ENCODE measurements around the gene CBX7.

CBX7 gene

DNA sequence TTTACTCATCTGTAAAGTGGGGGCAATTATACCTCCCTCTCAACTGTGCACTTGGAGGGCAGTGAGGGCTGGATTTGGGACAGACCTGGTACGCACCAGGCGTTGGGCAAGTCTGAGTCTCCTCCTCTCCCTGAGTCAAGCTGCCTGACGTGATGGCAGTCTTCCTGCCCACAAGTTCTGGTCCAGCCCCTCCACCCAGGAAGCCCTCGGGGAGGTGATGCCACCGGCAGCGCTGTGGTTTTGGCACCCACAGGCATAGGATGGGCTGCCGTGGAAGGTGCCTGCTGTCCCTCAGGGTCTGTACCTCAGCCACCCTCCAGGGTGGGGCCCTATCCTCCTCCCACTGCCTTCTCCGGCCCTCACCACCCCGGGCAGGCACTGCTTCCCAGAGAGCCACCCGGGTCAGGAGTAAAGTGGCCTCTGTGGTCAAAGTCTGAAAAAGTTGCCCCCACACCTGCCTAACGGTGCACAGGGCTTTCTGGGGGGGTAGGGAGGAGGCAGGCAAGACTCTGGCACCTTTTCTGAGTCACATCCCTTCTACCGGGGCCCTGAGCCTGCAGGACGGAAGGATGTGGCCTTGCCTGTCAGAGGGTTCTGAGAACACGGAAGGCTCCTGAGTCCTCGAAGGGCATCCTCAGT lies 61.9 kb downstream of the CBX7 start:
- no peak for DNase-seq

DNA sequence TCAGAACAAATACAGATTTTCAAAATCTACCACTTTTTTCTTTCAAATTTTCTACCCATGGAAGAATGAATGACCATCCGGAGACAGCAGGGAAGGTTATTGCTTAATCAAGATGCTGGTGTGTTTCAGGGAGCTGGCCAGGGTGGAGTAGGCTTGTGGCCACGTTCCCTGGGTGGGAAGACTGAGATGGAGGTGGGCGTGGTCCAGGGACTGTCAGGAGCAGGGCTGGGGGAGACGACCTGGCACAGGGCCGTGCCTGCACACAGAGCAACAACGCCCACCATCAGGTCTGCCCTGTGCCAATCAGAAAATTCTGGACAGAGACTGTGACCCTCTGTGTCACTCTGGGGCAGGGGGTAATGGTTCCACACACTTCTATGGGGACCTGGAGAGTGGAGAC lies 62.6 kb downstream of the CBX7 start:
- DNase-seq, result no peak

DNA sequence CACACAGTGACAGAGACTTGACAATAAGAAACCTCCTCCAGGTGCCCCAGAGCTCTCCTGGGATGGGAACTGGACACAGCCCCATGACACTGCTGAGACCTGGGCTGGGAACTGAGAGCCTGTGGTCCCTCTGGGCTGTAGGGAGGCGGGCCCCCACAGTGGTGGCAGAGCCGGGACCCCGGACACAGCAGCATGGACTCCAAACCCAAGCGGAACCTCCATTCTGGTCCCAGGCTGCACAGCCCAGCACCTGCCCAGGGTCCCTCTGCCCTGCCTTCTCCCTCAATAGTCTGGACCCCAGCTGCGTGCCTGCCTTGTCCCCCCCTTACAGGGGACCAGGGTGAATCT lies 63.8 kb downstream of the CBX7 start:
- DNase-seq, result no peak

DNA sequence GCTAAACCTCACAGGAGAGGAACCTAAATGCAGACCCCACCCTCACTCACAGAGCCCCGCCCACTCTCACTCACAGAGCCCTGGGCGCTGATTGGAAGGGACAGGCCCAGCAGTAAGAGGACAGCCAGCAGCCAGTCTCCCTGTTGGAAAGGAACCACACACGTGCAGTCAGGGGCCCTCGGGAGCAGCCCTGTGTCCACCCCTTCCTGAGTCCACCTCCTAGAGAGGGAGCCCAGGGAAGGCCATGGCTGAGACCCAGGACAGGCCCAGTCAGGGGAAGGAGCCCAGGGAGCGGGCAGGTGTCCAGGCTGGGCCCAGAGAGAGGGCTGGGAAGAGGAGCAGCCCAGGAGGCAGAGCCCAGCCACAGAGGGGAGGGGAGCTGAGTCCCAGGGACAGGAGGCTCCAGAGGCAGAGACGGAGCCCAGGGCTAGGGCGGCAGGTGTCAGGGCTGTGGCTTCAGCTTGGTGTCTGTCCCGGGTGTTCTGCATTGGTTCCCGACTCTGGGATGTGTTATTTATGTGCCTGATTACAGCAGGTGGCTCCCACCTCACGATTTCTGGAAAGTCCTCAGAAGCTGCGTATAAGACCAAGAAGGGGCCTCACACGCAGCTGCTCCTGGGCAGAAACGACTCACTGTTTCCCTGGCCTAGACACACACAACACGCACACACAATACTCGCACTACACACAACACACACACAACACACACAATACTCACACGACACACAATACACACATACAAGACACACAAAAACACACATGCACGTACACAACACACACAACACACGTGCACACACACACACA lies 64.4 kb downstream of the CBX7 start:
- DNase-seq, result no peak

DNA sequence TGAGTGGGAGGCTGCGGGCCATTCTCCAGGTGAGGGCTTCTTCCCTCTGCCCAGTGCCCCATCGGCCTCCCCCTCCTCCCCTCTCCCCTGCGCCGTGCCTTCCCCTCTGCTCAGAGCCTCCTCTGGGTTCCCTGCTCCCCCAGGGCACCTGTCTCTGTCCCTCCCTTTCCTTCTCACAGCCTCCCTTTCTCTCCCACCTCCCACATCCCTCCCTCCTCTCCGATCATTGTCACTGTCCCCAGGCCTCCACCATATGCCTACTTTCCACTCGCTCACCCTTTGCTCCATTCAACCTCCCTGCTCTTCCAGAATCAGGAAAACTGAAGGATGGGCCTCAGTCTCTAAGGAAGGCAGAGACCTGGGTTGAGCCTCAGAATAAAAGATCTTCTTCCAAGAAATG lies 65.4 kb downstream of the CBX7 start:
- DNase-seq, result no peak

DNA sequence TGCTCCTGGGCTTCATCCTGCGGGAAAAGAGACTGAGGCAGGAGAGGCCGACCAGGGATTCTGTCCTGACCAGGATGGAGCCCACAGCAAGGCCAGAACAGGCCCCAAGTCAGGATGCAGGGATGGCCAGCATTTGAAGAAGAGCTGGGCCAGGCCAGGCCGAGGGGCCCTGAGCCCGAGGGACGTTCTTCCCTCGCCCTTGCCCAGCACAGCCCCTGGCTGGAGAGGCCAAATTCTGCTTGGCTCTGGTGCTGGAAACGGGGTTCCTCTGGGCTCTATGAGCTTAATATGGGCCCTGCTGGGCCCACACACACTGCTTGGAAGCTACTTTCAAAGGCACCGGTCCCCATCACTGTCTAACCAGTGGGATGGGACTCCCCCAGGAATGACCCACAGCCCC lies 67.8 kb downstream of the CBX7 start:
- no peak for DNase-seq

DNA sequence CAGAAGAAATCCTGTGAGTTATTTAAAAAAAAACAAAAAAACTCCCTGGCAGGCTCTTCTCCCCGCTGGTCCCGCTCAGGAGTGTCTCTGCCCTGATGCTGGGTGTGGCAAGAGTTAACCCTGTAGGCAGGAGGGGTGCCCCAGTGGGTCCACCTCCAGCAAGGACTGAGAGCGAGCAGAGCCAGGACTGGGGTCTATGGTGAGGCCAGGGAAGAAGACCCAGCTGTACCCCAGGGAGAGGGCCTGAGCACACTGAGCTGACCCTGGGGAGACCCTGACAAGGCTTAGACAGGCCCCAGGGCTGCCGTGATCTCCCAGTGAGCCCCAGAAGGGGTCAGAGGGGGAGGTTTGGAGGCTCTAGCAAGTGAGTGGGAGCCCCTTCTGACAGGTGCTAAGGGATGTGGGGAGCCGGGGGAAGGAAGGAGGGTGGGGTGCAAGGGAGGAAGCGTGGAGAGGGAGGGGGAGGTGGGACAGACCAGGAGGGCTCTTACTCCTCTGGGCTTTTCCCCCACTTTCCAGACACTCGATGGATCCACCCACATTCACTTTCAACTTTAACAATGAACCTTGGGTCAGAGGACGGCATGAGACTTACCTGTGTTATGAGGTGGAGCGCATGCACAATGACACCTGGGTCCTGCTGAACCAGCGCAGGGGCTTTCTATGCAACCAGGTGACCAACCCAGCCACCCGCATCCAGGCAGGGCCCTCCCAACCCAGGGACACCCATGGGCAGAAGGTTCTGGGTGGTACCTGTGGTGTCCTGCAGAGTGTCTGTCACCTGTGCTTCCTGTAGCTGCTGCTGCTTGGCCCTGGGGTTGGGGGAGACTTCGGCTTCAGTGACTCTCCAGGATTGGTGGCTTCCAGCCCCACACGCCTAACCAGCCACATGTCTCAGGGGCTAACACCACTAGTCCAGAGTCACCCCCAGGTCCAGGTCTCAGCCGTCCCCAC lies 69.0 kb downstream of the CBX7 start:
- DNase-seq, result no peak

DNA sequence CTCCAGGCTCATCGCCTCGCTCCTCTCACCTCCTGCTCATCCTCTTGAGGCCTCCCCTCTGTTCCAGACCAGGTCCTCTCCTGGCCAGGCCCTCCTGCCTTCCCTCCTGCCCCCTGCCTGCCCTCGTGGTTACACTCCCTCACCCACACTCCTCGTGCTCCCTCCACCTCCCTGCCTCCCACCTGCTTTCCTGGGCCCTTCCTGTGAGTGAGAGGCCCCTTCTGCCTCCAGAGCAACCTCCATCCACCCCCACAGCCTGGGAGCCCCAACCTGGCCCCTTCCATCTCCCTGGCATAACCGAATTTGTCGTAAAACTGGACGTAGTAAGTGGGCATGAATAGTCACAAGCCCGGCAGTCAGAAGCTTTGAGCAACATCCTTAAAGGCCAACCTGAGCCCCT lies 70.9 kb downstream of the CBX7 start:
- DNase-seq, result no peak

DNA sequence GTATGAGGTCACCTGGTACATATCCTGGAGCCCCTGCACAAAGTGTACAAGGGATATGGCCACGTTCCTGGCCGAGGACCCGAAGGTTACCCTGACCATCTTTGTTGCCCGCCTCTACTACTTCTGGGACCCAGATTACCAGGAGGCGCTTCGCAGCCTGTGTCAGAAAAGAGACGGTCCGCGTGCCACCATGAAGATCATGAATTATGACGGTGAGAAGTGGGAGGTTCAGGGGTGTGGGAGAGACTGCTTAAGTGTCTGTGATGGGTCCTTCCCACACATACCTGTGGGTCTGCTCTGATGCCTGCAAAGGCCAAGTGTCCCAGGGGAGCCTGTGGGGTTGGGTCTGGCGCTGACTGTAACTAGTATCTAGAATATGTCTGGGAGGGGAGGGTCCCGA lies 71.5 kb downstream of the CBX7 start:
- no peak for DNase-seq
